Sigmoid colon (tissue), 4 donors: ENCODE data around the gene H6PD.
A peak's percentile ranks its signal among the peaks of the same experiment; 100 is the strongest.

Experiments
- CTCF ChIP-seq, 4 experiments: fragments of 450-650 bp in 3 of 4; fragments of 200-600 bp in 1 of 4; IDR thresholded peaks; one replicate each; pipeline ENCODE4 v1.5.1; 2016 to 2019; ENCODE audit warnings: antibody characterized with exemption in 4 of 4, mild to moderate bottlenecking in 3 of 4, moderate library complexity in 2 of 4
- EP300 ChIP-seq, 4 donors: sonication (generic); formaldehyde crosslinking; IDR thresholded peaks; one replicate each; pipeline ENCODE4 v1.6.1; 2017; ENCODE audit warnings: antibody characterized with exemption in 4 of 4
- POLR2A ChIP-seq, 2 donors: fragments of 450-650 bp; IDR thresholded peaks; one replicate each; pipeline ENCODE4 v1.6.1; 2016; ENCODE audit warnings: antibody characterized with exemption in 2 of 2, mild to moderate bottlenecking in 2 of 2, moderate library complexity in 2 of 2
- POLR2AphosphoS5 ChIP-seq, 4 donors: sonication (generic); formaldehyde crosslinking; IDR thresholded peaks; one replicate each; pipeline ENCODE4 v1.6.1; 2017; ENCODE audit warnings: antibody characterized with exemption in 4 of 4

GRCh38 chr1:9250411-9251381 lies 16.1 kb downstream of the H6PD start:
- peak in 1 of 4 experiments; percentile 5 for TF ChIP-seq CTCF (IDR thresholded peaks at IDR 0.05)
- TF ChIP-seq POLR2A (IDR thresholded peaks at IDR 0.05): no peak
- no peak for TF ChIP-seq POLR2AphosphoS5 (IDR thresholded peaks at IDR 0.05)
- no peak for TF ChIP-seq EP300 (IDR thresholded peaks at IDR 0.05)
